ENCODE measurements around the gene STX4.
A peak's percentile ranks its signal among the peaks of the same experiment; 100 is the strongest.

The STX4 gene

GRCh38 chr16:31032736-31033708, at the start of gene STX4:
Gene STX4, plus strand, starts transcription at chr16:31033558. Its CDS starts 248 bp downstream, at chr16:31033806.
- DNase-seq, result peak; percentile 89 to 100 (median 96)

GRCh38 chr16:30983898-30984610, 49.3 kb upstream of the STX4 start:
- no peak for DNase-seq

GRCh38 chr16:30984669-30985400, 48.5 kb upstream of the STX4 start, which contains the start of gene HSD3B7:
Gene HSD3B7, plus strand, starts transcription at chr16:30985207. Its CDS starts 452 bp downstream, at chr16:30985659.
- peak in 50 of 56 donors; percentile 22 to 85 (median 60) for DNase-seq

- peak in 2 of 56 donors; percentile 11 to 42 for DNase-seq
These were observed 47.8 kb upstream of the STX4 start for GRCh38 chr16:30985401-30986128.

GRCh38 chr16:30986129-30986991, 47.0 kb upstream of the STX4 start:
- no peak for DNase-seq

- no peak for DNase-seq
These were observed 45.7 kb upstream of the STX4 start for GRCh38 chr16:30987581-30988190.

- DNase-seq, result no peak
These were observed 43.8 kb upstream of the STX4 start for GRCh38 chr16:30989469-30990047.

GRCh38 chr16:30990105-30990504, 43.3 kb upstream of the STX4 start:
- no peak for DNase-seq

- no peak for DNase-seq
These were observed 42.3 kb upstream of the STX4 start for GRCh38 chr16:30991052-30991451.

- no peak for DNase-seq
These were observed 41.0 kb upstream of the STX4 start for GRCh38 chr16:30992276-30992780.

GRCh38 chr16:30992931-30993816, 40.2 kb upstream of the STX4 start:
- DNase-seq, result no peak

- DNase-seq, result no peak
These were observed 37.4 kb upstream of the STX4 start for GRCh38 chr16:30995927-30996323.

- no peak for DNase-seq
These were observed 36.9 kb upstream of the STX4 start for GRCh38 chr16:30996324-30996984.

- DNase-seq, result peak in 17 of 56 donors; percentile 16 to 55 (median 33)
These were observed 36.2 kb upstream of the STX4 start for GRCh38 chr16:30996985-30997724.

GRCh38 chr16:30997725-30998711, 35.3 kb upstream of the STX4 start:
- no peak for DNase-seq
